Activated effector memory CD4-positive, alpha-beta T cell treated with anti-CD3 and anti-CD28 coated beads, Interleukin-2, amount 50 U/mL, for 16 hours (primary cell): ENCODE results near the gene SLC24A4.
"Not testable (repeated sequence)": the region's sequence is repeated elsewhere in the genome, so short reads cannot be mapped to it uniquely, and the experiment has no call there.

Experiments used
- DNase-seq: peaks from one replicate; pipeline ENCODE4 v3.0.0-alpha.2; 2020

SLC24A4 gene

DNA sequence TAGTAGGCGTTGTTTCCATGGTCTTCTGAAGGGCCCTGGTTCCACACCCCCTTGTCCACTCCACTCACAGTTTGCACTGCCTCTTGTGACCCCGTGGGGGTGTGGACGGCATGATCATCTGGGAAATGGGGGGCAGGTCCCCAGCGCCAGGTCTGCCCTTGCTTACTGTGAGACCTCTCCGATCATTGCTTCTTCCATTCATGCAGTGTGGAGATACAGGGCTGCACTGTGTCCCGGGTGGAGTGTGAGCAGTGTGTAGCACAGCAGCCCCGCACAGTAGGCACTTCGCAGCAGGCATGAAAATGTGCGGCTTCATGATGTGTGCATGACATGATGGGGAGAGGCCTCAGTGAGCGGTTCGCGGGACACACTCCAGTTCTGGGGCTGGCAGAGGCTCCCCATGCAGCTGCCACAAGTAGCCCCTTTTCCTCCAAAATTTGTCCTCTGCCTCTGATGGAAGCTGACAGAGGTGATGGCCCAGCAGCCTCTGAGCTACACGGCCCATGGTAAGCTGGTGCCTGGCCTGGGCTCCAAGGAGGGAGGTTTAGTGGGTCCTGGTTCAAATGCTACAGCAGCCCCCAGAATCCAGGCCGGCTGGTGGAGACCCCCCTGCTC lies 205.6 kb downstream of the SLC24A4 start:
- DNase-seq: peak; percentile 41

- DNase-seq: peak; percentile 2
Observed at GRCh38 chr14:92529903-92530302, 206.9 kb downstream of the SLC24A4 start.

DNA sequence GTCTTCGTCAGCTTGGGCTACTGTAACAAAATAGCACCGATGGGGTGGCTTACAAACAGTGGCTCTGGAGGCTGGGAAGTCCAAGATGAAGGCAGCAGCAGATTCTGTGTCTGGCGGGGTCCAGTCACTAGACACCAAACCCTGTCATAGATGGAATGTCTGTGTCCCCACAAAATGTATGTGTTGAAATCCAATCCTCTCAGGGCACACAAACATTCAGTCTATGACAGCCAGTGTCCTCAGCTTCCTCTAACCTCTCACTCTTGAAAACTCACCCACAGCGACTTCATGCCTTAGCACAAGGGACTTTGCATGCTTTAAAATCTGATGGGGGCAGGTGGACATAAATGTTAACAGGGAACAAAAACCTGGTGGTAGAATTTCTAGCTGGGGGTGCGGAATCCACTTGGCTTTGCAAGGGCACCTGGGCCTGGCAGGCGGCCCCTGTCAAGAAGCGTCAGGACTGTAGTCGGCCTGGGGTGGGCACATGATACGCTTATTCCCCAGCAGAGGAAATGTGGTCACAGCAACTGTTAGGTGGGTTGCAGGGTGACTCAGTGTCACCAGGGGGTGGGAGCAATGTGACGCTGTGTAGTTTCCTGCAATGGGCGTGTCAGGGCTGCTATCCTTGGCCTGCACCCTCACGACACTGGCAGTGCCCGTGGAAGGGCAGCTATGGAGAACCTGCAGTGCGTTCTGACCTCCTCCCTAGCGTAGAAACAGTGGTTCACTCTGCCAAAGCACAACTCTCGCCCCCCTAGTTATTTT lies 208.3 kb downstream of the SLC24A4 start:
- DNase-seq: peak; percentile 70

GRCh38 chr14:92532490-92533163 lies 209.7 kb downstream of the SLC24A4 start:
- peak; percentile 43 for DNase-seq

GRCh38 chr14:92534932-92535643 lies 212.1 kb downstream of the SLC24A4 start:
- no peak for DNase-seq

DNA sequence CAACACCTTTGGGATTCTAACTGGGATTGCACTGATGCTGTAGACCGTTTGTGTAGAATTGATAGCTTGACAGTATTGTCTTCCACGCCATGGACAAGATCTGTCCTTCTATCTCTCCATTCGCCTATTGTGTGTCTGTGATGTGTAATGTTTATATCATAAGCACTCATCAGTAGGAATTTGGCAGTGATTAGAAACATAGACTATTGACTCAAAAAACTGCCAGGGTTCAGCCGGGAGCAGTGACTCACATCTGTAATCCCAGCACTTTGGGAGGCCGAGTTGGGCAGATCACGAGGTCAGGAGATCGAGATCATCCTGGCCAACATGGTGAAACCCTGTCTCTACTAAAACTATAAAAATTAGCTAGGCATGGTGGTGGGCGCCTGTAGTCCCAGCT lies 213.3 kb downstream of the SLC24A4 start:
- not testable (repeated sequence) for DNase-seq

GRCh38 chr14:92538412-92538985 lies 215.5 kb downstream of the SLC24A4 start:
- DNase-seq: no peak

DNA sequence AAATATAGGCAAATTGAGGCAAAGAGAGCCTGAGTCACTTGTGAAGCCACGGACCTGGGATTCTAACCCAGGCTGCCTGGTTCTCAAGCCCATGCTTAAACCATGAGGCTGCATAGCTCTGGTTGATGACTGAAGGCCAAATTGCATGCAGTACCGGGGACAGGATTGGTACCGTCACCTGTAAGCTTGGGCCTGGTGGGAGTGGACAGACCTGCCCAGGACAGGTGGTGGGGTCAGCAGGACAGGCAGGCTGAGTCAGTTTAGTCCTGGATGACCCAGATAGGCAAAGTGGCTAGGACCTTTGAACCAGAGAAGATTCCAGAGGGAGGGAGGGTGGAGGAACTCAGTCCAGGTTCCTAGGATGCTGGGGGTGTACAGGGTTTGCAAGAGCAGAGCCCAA lies 216.5 kb downstream of the SLC24A4 start:
- no peak for DNase-seq

- no peak for DNase-seq
Observed at GRCh38 chr14:92539875-92540274, 216.9 kb downstream of the SLC24A4 start.

DNA sequence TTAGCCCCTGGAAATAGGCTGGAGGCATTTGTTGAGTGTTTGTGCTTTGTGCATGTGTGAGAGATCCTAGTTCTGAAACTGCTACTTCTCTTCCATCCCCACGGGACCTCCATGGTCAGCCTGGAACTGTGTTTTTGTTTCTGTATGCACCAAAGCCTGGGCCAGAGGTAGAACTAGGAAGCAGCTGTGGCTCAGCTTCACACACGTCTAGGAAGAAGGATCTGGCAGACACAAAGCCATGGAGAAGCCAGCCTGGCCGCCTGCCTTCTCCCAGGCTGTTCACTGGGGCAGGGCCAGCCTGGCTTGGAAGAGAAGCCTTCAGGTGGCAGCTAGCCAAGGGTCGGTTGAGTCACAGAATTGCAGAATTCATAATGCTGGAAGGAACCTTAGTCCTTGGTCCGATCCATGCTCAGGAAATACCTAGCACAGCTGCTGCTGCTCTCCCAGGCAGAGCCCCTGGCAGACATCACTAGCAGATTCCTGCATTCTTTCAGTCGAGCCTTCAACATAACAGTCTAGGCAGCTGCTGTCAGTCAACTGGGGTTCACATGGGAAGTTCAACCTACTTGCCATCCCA lies 217.6 kb downstream of the SLC24A4 start:
- DNase-seq: no peak

- no peak for DNase-seq
Observed at GRCh38 chr14:92542766-92543554, 220.0 kb downstream of the SLC24A4 start.

DNA sequence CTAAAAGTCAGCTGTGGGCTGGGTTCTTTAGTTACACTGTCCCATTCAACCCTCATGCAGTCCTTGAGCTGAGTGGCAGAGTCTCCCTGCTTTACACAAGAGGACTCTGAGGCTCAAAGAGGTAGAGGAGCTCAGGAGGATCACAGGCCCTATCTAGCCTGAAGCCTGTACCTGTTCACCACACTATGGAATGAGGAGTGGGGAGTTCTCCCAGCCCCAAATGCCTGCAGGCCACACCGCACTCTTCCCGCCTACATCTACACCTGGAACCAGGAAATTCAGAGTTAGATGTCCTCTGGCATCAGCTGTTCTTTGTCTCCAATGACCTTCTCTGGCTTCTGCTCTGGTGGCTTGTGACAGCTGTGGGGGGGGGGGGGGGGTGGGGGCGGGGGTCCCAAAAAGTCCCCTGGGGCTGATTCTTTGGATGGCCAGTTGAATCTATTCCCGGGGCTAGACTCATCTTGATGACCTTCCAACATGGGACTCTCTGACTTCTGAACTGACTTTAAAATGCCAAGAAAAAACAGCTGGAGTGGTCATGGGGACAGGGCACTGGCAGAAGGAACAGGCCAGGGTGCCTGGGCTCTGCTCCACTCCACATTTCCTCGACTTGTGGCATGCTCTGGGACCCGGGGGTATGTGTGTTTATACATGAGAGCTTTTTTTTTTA lies 221.2 kb downstream of the SLC24A4 start:
- DNase-seq: no peak

DNA sequence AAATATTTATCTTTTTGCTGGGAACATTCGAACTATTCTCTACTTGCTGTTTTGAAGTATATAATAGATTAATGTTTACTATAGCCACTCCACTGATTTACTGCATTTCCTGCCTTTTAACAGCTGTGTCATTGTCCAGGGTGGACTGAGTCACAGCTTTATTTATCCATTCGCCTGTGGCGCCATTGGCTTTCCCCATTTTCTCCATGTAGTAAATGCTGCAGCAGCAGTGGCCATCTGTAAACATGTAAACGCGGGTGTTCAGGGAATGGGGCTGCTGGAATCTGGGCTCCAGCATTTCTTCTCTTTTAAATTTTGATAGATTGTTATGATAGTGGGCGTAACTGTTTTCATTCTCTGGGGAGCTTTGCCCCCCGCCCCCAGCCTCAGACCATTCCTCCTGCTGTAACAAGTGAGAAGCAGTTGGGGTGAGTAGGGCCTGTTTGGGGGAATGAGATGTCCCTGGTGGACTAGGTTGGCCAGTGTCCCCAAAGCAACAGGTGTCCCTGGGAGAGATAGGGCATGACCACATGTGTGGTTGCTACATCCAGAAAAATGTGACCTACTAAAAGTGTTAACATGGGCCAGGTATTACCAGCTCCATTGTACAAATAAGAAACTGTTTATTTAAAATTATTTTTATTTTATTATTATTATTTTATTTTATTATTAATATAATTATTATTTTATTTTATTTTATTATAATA lies 223.5 kb downstream of the SLC24A4 start:
- DNase-seq: no peak

GRCh38 chr14:92549105-92549858 lies 226.3 kb downstream of the SLC24A4 start:
- DNase-seq: no peak

DNA sequence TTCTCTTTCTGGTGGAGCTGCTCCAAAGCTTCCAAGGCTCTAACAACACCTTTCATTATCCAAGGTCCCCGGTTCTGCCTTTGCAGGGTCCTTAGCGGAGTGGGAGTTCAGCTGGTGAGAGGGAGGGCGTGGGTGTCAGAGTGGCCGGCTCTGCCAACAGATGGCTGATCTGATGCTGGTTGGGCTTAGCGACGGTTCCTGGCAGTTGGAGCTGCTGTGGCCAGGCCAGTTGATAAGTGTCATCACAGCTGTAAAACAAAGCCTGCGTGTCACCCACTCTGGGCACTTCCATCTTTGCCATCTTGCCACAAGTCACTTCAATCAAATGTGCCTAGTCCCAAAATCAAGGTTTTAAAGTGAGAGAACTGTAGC lies 226.9 kb downstream of the SLC24A4 start:
- DNase-seq: no peak
